H9 (cell line): ENCODE measurements around the gene VSIR. TPM values are rescaled to one million over a fixed set of nuclear protein-coding genes. Genes with fewer than 3 reads are reported as not detected.

Experiments used
- DNase-seq: peaks from one replicate; pipeline ENCODE4 v3.0.0-alpha.2; 2017
- H2AFZ ChIP-seq: one replicate; pipeline ENCODE4 v1.6.1; 2013; ENCODE audit warnings: mild to moderate bottlenecking, low read length, control low read depth, moderate library complexity
- H2AK5ac ChIP-seq: 2 replicates; pipeline ENCODE4 v1.6.1; 2013; ENCODE audit warnings: low read length, control low read depth, mixed read lengths; ENCODE audit not compliant: insufficient read length
- H2BK120ac ChIP-seq: one replicate; pipeline ENCODE4 v1.6.1; 2013; ENCODE audit warnings: low read depth, mild to moderate bottlenecking, low read length, control low read depth, inconsistent platforms; ENCODE audit not compliant: poor library complexity, severe bottlenecking
- H2BK12ac ChIP-seq: 2 replicates; pipeline ENCODE4 v1.6.1; 2013; ENCODE audit warnings: low read length, control low read depth, mixed read lengths, low read depth; ENCODE audit not compliant: insufficient read length
- H2BK15ac ChIP-seq: 2 replicates; pipeline ENCODE4 v1.6.1; 2013; ENCODE audit warnings: low read depth, low read length, control low read depth
- H2BK20ac ChIP-seq: one replicate; pipeline ENCODE4 v1.6.1; 2013; ENCODE audit warnings: low read depth, mild to moderate bottlenecking, low read length, control low read depth, inconsistent platforms; ENCODE audit not compliant: poor library complexity, severe bottlenecking
- H2BK5ac ChIP-seq: 2 replicates; pipeline ENCODE4 v1.6.1; 2013; ENCODE audit warnings: low read length, control low read depth, mixed read lengths; ENCODE audit not compliant: insufficient read length
- H3K14ac ChIP-seq: 2 replicates; pipeline ENCODE4 v1.6.1; 2013; ENCODE audit warnings: low read length, control low read depth; ENCODE audit not compliant: insufficient read depth
- H3K18ac ChIP-seq: 2 replicates; pipeline ENCODE4 v1.6.1; 2013; ENCODE audit warnings: low read depth, mild to moderate bottlenecking, mixed read lengths, low read length, control low read depth; ENCODE audit not compliant: insufficient read length
- H3K23ac ChIP-seq: 2 replicates; pipeline ENCODE4 v1.6.1; 2013; ENCODE audit warnings: low read length, control low read depth, mixed read lengths, low read depth; ENCODE audit not compliant: insufficient read length
- H3K23me2 ChIP-seq: 2 replicates; pipeline ENCODE4 v1.6.1; 2013; ENCODE audit warnings: low read depth, mild to moderate bottlenecking, mixed read lengths, low read length, control low read depth; ENCODE audit not compliant: insufficient read length, poor library complexity, severe bottlenecking
- H3K27ac ChIP-seq: 2 replicates; pipeline ENCODE4 v1.5.1; 2013; ENCODE audit warnings: low read length, control low read depth, mixed read lengths, low read depth; ENCODE audit not compliant: insufficient read length
- H3K27me3 ChIP-seq: 2 replicates; pipeline ENCODE4 v1.6.1; 2013; ENCODE audit warnings: low read length, control low read depth, inconsistent platforms; ENCODE audit not compliant: insufficient read depth
- H3K4ac ChIP-seq: 2 replicates; pipeline ENCODE4 v1.6.1; 2013; ENCODE audit warnings: low read depth, mild to moderate bottlenecking, control low read depth, inconsistent platforms, low read length, moderate library complexity
- H3K4me1 ChIP-seq: 2 replicates; pipeline ENCODE4 v1.6.1; 2013; ENCODE audit warnings: low read length, control low read depth, inconsistent platforms; ENCODE audit not compliant: insufficient read depth
- H3K4me2 ChIP-seq: 2 replicates; pipeline ENCODE4 v1.6.1; 2013; ENCODE audit warnings: low read length, control low read depth, mixed read lengths; ENCODE audit not compliant: insufficient read length, insufficient read depth
- H3K56ac ChIP-seq: 2 replicates; pipeline ENCODE4 v1.6.1; 2013; ENCODE audit warnings: low read depth, mild to moderate bottlenecking, mixed read lengths, low read length, control low read depth; ENCODE audit not compliant: insufficient read length
- H3K79me1 ChIP-seq: 2 replicates; pipeline ENCODE4 v1.6.1; 2013; ENCODE audit warnings: low read depth, mild to moderate bottlenecking, moderate library complexity, low read length, control low read depth, inconsistent platforms; ENCODE audit not compliant: insufficient read depth, poor library complexity, severe bottlenecking
- H3K79me2 ChIP-seq: 2 replicates; pipeline ENCODE4 v1.6.1; 2013; ENCODE audit warnings: low read length, control low read depth, inconsistent platforms; ENCODE audit not compliant: insufficient read depth
- H3K9ac ChIP-seq: 2 replicates; pipeline ENCODE4 v1.6.1; 2013; ENCODE audit warnings: low read length, control low read depth, mixed read lengths; ENCODE audit not compliant: insufficient read length; ENCODE audit errors: extremely low read depth
- H3K9me3 ChIP-seq: one replicate; pipeline ENCODE4 v1.6.1; 2013; ENCODE audit warnings: low read depth, low read length, inconsistent platforms; ENCODE audit not compliant: control insufficient read depth
- H3T11ph ChIP-seq: one replicate; pipeline ENCODE4 v1.6.1; 2013; ENCODE audit warnings: mild to moderate bottlenecking, low read length, control low read depth, inconsistent platforms
- H4K20me1 ChIP-seq: one replicate; pipeline ENCODE4 v1.6.1; 2013; ENCODE audit not compliant: control insufficient read depth, insufficient read length, insufficient read depth
- H4K5ac ChIP-seq: 2 replicates; pipeline ENCODE4 v1.6.1; 2013; ENCODE audit warnings: low read depth, mild to moderate bottlenecking, mixed read lengths, low read length, control low read depth; ENCODE audit not compliant: insufficient read length
- H4K8ac ChIP-seq: replicated peaks from 2 replicates; pipeline ENCODE4 v1.6.1; 2013; ENCODE audit warnings: low read length, control low read depth, mixed read lengths, low read depth; ENCODE audit not compliant: insufficient read length
- H4K91ac ChIP-seq: 2 replicates; pipeline ENCODE4 v1.6.1; 2013; ENCODE audit warnings: low read depth, mild to moderate bottlenecking, moderate library complexity, mixed read lengths, low read length, control low read depth; ENCODE audit not compliant: insufficient read length
- H3K27ac Mint-ChIP-seq, 3 experiments: 2 replicates in 2 of 3; 3 replicates in 1 of 3; pipeline ENCODE4 v1.8.0; 2020 to 2021; ENCODE audit warnings: mixed read lengths in 3 of 3, mild to moderate bottlenecking in 1 of 3, moderate library complexity in 1 of 3
- H3K27me3 Mint-ChIP-seq: 2 replicates; pipeline ENCODE4 v1.8.0; 2021; ENCODE audit warnings: low read depth, mild to moderate bottlenecking, moderate library complexity, mixed read lengths
- H3K36me3 Mint-ChIP-seq, 3 experiments: 2 replicates in 2 of 3; 3 replicates in 1 of 3; pipeline ENCODE4 v1.8.0; 2020 to 2021; ENCODE audit warnings: low read depth in 3 of 3, mixed read lengths in 3 of 3; ENCODE audit not compliant: insufficient read depth in 1 of 3
- H3K4me1 Mint-ChIP-seq, 2 experiments: 2 replicates each; pipeline ENCODE4 v1.8.0; 2020; ENCODE audit warnings: mixed read lengths in 2 of 2
- H3K4me3 Mint-ChIP-seq, 2 experiments: 2 replicates in 1 of 2; 3 replicates in 1 of 2; pipeline ENCODE4 v1.8.0; 2020 to 2021; ENCODE audit warnings: mild to moderate bottlenecking in 2 of 2, mixed read lengths in 2 of 2, moderate library complexity in 1 of 2
- H3K9me3 Mint-ChIP-seq, 2 experiments: 2 replicates in 1 of 2; 3 replicates in 1 of 2; pipeline ENCODE4 v1.8.0; 2020; ENCODE audit warnings: mild to moderate bottlenecking in 2 of 2, mixed read lengths in 2 of 2, moderate library complexity in 1 of 2
- WGBS: extraction: QIAGEN DNeasy Blood & Tissue Kit; methylation state at CpG from one replicate; pipeline ENCODE4 v1.1.7; 2013; ENCODE audit warnings: missing lambda C conversion rate, low lambda C conversion rate, mixed read lengths; ENCODE audit not compliant: insufficient read length; ENCODE audit errors: extremely low coverage; 5-methylcytosine and 5-hydroxymethylcytosine counted together
- total RNA-seq: library from RNA; stranded (reverse); gene quantifications from 2 replicates; pipeline ENCODE4 v1.2.1, GENCODE V29; 2021
- TF ChIP-seq, protein P1 (sequence below): fragments of 200-600 bp; sonication (generic); conservative IDR thresholded peaks from 3 replicates; pipeline ENCODE4 v1.8.0; 2021; ENCODE audit warnings: antibody characterized with exemption, mild to moderate bottlenecking

Gene VSIR
- total RNA-seq, 1 experiment from 2014 or later, result 0.11 TPM

DNA sequence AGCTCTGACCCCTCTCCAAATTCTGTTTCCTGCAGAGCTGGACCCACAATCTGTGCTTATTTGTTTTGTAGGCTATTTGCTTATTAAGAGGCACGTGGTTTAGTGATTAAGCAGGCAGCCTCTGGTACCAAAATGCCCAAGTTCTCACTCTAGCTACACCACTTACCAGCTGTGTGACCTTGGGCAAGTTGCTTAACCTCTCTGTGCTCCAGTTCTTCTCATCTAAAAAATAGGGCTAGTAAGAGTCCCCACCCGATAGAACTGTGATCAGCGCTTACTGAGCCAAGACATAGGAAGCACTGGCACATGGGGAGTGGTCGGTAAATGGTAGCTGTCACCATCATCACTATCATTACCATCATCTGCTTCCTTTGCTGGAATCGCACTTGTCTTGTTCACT lies 74.6 kb downstream of the VSIR start:
- no peaks in the 10 kb centered on the region for H3K36me3 Mint-ChIP-seq
- Histone ChIP-seq H2AK5ac (no peak overlapping the region), H3K23me2 (no peaks in the 10 kb centered on the region), H2BK20ac (no peak overlapping the region), H3K79me2 (no peaks in the 10 kb centered on the region), H3K4me2 (no peak overlapping the region), H2BK120ac (no peak overlapping the region), H3K23ac (no peak overlapping the region), H3T11ph (no peak overlapping the region), H2AFZ (no peak overlapping the region), H3K4ac (no peak overlapping the region), H4K8ac (no peak overlapping the region), H3K9ac (no peak overlapping the region), H3K27me3 (no peaks in the 10 kb centered on the region), H3K27ac (no peak overlapping the region), H2BK5ac (no peak overlapping the region), H3K18ac (no peak overlapping the region), H4K91ac (no peak overlapping the region), H2BK12ac (no peak overlapping the region), H3K79me1 (no peaks in the 10 kb centered on the region), H3K14ac (no peak overlapping the region), H3K9me3 (no peaks in the 10 kb centered on the region), H4K20me1 (no peaks in the 10 kb centered on the region), H3K56ac (no peak overlapping the region), H4K5ac (no peak overlapping the region), H2BK15ac (no peak overlapping the region), H3K4me1 (no peaks in the 10 kb centered on the region)
- H3K4me3 Mint-ChIP-seq, result no peak overlapping the region
- peaks cover 8 to 14% of the 10 kb centered on the region in 2 experiments for H3K4me1 Mint-ChIP-seq
- DNase-seq, result no peak
- TF ChIP-seq, protein P1, sequence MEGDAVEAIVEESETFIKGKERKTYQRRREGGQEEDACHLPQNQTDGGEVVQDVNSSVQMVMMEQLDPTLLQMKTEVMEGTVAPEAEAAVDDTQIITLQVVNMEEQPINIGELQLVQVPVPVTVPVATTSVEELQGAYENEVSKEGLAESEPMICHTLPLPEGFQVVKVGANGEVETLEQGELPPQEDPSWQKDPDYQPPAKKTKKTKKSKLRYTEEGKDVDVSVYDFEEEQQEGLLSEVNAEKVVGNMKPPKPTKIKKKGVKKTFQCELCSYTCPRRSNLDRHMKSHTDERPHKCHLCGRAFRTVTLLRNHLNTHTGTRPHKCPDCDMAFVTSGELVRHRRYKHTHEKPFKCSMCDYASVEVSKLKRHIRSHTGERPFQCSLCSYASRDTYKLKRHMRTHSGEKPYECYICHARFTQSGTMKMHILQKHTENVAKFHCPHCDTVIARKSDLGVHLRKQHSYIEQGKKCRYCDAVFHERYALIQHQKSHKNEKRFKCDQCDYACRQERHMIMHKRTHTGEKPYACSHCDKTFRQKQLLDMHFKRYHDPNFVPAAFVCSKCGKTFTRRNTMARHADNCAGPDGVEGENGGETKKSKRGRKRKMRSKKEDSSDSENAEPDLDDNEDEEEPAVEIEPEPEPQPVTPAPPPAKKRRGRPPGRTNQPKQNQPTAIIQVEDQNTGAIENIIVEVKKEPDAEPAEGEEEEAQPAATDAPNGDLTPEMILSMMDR, result no peak
- peaks cover 2% of the 10 kb centered on the region; the same call in 1 of the 2 replicates for H3K27me3 Mint-ChIP-seq
- no peaks in the 10 kb centered on the region for H3K9me3 Mint-ChIP-seq
- no peak overlapping the region; a peak in 1 of 7 replicates for H3K27ac Mint-ChIP-seq
- WGBS, result no CpG with 5 or more reads among the region's 5 CpGs
